ENCODE measurements around the gene PARM1.

Gene PARM1

DNA sequence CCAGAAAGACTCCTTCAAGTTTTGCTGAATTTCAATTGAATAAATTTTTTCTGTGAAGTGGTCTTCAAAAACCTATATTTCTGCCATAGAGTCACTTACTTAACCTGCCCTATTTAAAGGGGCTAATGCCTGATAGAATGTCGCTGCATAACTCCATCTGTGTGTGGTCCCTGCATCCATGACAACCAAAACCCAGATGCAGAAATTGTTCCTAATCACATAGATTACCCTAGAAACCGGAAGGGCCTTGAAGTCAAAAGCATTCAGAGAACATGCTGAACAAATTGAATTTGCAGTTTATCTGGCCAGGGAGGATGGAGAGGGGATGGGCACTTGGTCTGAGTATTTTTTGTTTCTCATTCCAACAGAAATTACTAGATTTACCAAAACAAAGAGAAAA is 1.5 kb upstream of the PARM1 start:
- TF ChIP-seq, protein P1, sequence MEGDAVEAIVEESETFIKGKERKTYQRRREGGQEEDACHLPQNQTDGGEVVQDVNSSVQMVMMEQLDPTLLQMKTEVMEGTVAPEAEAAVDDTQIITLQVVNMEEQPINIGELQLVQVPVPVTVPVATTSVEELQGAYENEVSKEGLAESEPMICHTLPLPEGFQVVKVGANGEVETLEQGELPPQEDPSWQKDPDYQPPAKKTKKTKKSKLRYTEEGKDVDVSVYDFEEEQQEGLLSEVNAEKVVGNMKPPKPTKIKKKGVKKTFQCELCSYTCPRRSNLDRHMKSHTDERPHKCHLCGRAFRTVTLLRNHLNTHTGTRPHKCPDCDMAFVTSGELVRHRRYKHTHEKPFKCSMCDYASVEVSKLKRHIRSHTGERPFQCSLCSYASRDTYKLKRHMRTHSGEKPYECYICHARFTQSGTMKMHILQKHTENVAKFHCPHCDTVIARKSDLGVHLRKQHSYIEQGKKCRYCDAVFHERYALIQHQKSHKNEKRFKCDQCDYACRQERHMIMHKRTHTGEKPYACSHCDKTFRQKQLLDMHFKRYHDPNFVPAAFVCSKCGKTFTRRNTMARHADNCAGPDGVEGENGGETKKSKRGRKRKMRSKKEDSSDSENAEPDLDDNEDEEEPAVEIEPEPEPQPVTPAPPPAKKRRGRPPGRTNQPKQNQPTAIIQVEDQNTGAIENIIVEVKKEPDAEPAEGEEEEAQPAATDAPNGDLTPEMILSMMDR (IDR thresholded peaks at IDR 0.05): no peak

DNA sequence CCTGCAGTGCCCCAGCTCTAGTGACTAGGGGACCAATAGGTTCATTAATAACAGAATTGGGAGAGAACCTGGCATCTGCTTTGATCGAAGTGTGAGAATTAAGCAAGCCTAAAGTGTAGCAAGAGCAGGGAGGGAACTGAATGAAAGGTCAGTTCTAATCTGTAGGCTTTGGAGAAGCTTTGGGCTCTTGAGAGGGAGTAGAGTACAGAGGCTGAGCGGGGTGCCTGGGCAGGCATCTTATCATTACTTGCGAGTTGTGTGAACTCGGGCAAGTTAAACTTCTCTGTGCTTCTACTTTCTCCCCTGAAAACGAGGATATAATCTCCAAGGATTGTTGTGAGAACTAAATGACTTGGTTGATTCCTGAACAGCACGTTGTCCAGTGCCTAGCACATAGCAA is 906 bp upstream of the PARM1 start:
- TF ChIP-seq, protein P1 (IDR thresholded peaks at IDR 0.05): no peak

DNA sequence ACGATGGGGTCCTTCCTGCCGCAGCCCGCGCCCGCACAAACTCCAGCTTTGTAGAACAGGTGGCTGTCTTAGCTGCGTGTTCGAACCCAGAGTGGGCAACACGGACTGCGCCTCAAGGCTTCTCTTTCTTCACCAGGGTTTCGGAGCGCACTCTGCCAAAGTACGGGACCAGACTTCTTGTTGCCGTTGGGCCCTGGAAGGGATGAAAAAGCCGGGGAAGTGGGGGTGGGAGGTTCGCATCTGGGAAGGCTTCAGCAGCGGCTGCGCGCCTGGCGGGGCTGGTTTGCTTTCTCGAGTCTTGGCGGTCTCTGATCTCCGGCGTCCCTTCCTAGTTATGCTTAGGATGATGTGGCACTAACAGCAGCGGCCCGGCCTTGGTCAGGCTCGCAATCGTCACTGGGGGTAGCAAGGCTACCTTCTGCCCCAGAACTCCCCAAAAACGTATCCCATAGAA is 673 bp downstream of the PARM1 start:
- TF ChIP-seq, protein P1 (IDR thresholded peaks at IDR 0.05): no peak

DNA sequence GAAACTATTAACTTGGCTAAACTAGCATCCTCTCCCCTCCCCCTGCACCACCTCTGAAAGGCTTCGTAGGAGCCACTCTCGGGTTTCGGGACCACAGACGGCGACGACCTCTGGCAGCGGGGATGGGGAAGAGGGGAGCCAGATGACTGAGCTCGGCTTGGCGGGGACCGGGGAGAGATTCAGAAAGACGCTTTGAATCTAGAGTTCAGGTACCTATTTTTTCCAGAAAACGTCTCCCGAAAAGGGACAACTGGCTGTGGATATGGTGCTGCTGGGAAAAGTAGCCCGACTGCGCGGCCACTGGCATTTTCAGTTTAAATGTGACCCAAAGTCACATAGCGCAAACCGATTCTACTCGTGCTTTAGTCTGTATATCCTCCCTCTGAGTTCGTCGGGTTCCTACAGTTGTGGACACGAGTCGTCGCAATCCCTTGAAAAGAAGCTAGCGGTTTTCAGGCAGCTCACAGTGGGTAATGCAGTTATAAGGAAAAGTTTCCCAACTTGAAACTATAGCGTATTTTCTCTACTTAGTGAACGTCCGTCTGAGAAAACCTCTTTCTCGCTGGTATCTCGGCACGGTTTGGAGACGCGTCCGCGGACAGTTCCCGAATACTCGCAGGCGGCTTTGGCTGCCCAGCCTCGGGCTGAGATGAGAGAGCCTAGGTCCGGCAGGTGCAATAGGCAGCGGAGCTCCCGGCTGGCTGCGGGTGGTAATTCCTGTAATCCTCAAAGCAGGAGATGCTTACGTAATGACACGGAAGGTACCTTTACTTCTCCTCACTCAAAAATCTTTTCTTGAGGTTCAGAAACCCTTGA is 1.3 kb downstream of the PARM1 start:
- TF ChIP-seq, protein P1 (IDR thresholded peaks at IDR 0.05): no peak

DNA sequence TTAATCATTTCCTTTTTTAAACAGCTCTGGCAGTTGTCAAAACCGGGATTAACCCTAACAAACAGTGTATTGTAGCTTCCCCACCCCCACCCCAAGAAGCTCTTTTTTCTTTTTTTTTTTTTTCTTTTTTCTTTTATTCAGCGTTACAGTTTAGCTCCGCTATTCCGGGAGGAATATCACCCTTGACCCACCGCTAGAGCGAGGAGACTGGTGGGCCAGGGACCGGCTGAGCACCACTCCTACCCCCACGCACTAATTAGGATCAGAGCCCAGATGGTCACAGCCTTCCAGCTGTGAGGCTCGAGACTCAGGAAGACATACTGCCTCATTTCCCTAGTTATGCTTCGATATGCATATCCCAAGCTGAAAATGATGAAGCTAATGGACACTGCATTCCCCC is 2.0 kb downstream of the PARM1 start:
- TF ChIP-seq, protein P1 (IDR thresholded peaks at IDR 0.05): no peak

DNA sequence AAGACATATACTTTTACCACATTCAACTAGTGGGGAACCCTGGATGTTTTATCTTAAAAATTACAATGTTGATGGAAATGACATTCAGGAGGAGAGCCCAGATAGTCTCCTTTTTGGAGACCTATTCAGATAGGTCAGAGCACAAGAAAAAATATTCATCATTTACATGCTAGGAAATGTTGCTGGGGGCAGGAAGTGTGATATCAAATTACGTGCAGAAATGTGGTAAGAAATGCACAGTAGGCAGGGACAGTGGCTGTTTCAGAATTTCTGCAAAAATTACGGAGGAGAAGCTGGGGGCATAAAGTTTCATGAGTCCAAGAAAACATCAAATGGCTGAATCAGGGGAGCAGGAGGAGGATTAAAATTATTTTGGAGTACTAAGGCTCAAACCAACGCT is 8.2 kb downstream of the PARM1 start:
- TF ChIP-seq, protein P1 (IDR thresholded peaks at IDR 0.05): no peak

DNA sequence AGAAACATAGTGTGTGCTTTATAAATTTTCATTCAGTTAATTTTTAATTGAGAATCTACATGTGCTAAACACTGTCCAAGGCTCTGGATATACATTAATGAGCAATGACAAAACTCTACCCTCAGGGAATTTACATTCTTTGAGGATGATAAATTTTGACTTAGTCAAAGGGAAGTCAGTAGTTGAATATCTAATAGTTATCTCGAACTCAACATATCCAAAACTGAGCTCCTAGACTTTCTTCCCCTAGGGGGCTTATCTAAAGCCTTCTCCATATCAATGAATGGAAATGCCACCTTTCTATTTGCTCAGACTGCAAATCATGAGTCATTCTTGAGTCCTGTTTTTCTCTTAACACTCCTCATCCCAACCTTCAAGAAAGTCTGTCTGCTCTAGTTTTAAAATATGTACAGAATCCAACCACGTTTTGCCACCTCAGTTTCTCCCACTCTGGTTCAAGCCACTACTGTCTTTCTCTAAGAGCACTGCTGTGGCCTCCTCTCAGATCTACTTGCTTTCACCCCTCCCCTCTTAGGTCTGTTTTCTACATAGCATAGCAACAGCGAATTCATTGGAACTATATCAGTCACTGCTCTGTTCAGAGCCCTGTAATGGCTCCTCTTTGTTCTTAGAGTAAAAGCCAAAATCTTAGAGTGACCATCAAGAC is 9.5 kb downstream of the PARM1 start:
- TF ChIP-seq, protein P1 (IDR thresholded peaks at IDR 0.05): no peak
